Measurements from ENCODE around the gene QKI.

QKI gene

GRCh38 chr6:163414117-163414945 is at the start of gene QKI:
QKI (plus strand) TSS chr6:163414718; CDS start chr6:163415194, 476 bp downstream.
- Histone ChIP-seq H3K4me2 (ENCODE audit: low read depth, low read length, poor library complexity, severe bottlenecking) (no peak within 1 kb of the TSS), H4K20me1 (ENCODE audit: insufficient read depth, low read length, poor library complexity, severe bottlenecking) (no peaks in the 10 kb centered on the region), H3F3A (ENCODE audit: low read depth) (no peaks in the 10 kb centered on the region), H3K4me3 (ENCODE audit: low read length, poor library complexity, severe bottlenecking) (no peak within 1 kb of the TSS), H3K9me3 (ENCODE audit: insufficient read depth, low read depth, low read length) (no peaks in the 10 kb centered on the region), H3K9me2 (replicated peaks; ENCODE audit: low read depth, low read length) (no peaks in the 10 kb centered on the region), H2AFZ (ENCODE audit: low read length) (no peak within 1 kb of the TSS), H3K27me3 (ENCODE audit: insufficient read depth, low read length, poor library complexity, severe bottlenecking) (no peaks in the 10 kb centered on the region), H3K79me2 (ENCODE audit: insufficient read depth, low read length) (no peaks in the 10 kb centered on the region), H3K4me1 (ENCODE audit: insufficient read depth, low read length, poor library complexity, severe bottlenecking) (no peaks in the 10 kb centered on the region), H3K36me3 (ENCODE audit: insufficient read depth, low read length) (no peaks in the 10 kb centered on the region), H3K9ac (ENCODE audit: low read depth, low read length, poor library complexity, severe bottlenecking) (no peak within 1 kb of the TSS)
- no peak for TF ChIP-seq EZH2phosphoT487 (IDR thresholded peaks at IDR 0.05; ENCODE audit: borderline replicate concordance)
- TF ChIP-seq CTCF (conservative IDR thresholded peaks at IDR 0.05; ENCODE audit: low read length): no peak

- H3F3A ChIP-seq (ENCODE audit: low read depth): no peaks in the 10 kb centered on the region
- H3K4me2 ChIP-seq (ENCODE audit: low read depth, low read length, poor library complexity, severe bottlenecking): no peak overlapping the region
- no peak overlapping the region for H3K9ac ChIP-seq (ENCODE audit: low read depth, low read length, poor library complexity, severe bottlenecking)
- H3K9me2 ChIP-seq (replicated peaks; ENCODE audit: low read depth, low read length): no peaks in the 10 kb centered on the region
- TF ChIP-seq EZH2phosphoT487 (IDR thresholded peaks at IDR 0.05; ENCODE audit: borderline replicate concordance) (no peak), CTCF (conservative IDR thresholded peaks at IDR 0.05; ENCODE audit: low read length) (no peak)
- H3K4me1 ChIP-seq (ENCODE audit: insufficient read depth, low read length, poor library complexity, severe bottlenecking): no peaks in the 10 kb centered on the region
- H3K36me3 ChIP-seq (ENCODE audit: insufficient read depth, low read length): no peaks in the 10 kb centered on the region
- no peak overlapping the region for H2AFZ ChIP-seq (ENCODE audit: low read length)
- H3K9me3 ChIP-seq (ENCODE audit: insufficient read depth, low read depth, low read length): 0 out of 2 replicates have a peak, but pooled peaks cover 3% of the 10 kb centered on the region
- H3K4me3 ChIP-seq (ENCODE audit: low read length, poor library complexity, severe bottlenecking): no peak overlapping the region
- no peaks in the 10 kb centered on the region for H4K20me1 ChIP-seq (ENCODE audit: insufficient read depth, low read length, poor library complexity, severe bottlenecking)
- H3K79me2 ChIP-seq (ENCODE audit: insufficient read depth, low read length): no peaks in the 10 kb centered on the region
- H3K27me3 ChIP-seq (ENCODE audit: insufficient read depth, low read length, poor library complexity, severe bottlenecking): no peaks in the 10 kb centered on the region
These were observed 48.2 kb upstream of the QKI start for GRCh38 chr6:163366288-163366687.

- Histone ChIP-seq H3F3A (ENCODE audit: low read depth) (no peaks in the 10 kb centered on the region), H2AFZ (ENCODE audit: low read length) (no peak overlapping the region), H3K9me3 (ENCODE audit: insufficient read depth, low read depth, low read length) (0 out of 2 replicates have a peak, but pooled peaks cover 3% of the 10 kb centered on the region), H3K4me2 (ENCODE audit: low read depth, low read length, poor library complexity, severe bottlenecking) (no peak overlapping the region), H3K79me2 (ENCODE audit: insufficient read depth, low read length) (no peaks in the 10 kb centered on the region), H3K9ac (ENCODE audit: low read depth, low read length, poor library complexity, severe bottlenecking) (no peak overlapping the region), H3K4me1 (ENCODE audit: insufficient read depth, low read length, poor library complexity, severe bottlenecking) (no peaks in the 10 kb centered on the region), H4K20me1 (ENCODE audit: insufficient read depth, low read length, poor library complexity, severe bottlenecking) (no peaks in the 10 kb centered on the region), H3K27me3 (ENCODE audit: insufficient read depth, low read length, poor library complexity, severe bottlenecking) (no peaks in the 10 kb centered on the region), H3K36me3 (ENCODE audit: insufficient read depth, low read length) (no peaks in the 10 kb centered on the region), H3K4me3 (ENCODE audit: low read length, poor library complexity, severe bottlenecking) (no peak overlapping the region), H3K9me2 (replicated peaks; ENCODE audit: low read depth, low read length) (no peaks in the 10 kb centered on the region)
- no peak for TF ChIP-seq EZH2phosphoT487 (IDR thresholded peaks at IDR 0.05; ENCODE audit: borderline replicate concordance)
- no peak for TF ChIP-seq CTCF (conservative IDR thresholded peaks at IDR 0.05; ENCODE audit: low read length)
These were observed 46.9 kb upstream of the QKI start for GRCh38 chr6:163367497-163368183.
